H1 (cell line): ENCODE results near the gene RNU6-9. TPM values are rescaled to one million over a fixed set of nuclear protein-coding genes. Genes with fewer than 3 reads are reported as not detected.

ENCODE experiments used
- CTCF ChIA-PET: fragments of 300-600 bp; sonication (Branson Sonifier 250); formaldehyde crosslinking; loops from one replicate; lab custom pipeline; 2021; ENCODE audit not compliant: partially characterized antibody; lab: Charles Lee
- POLR2A ChIA-PET: fragments of 300-600 bp; sonication (Branson Sonifier 250); formaldehyde crosslinking; loops from one replicate; lab custom pipeline; 2021; ENCODE audit warnings: inconsistent platforms; ENCODE audit not compliant: partially characterized antibody; lab: Charles Lee
- DNase-seq, 2 experiments: peaks; one replicate each; pipeline versions ENCODE4 v3.0.0 to v3.0.0-alpha.2; 2010 to 2022; ENCODE audit warnings: low spot score in 2 of 2, low read depth in 1 of 2, mixed read lengths in 1 of 2
- FAIRE-seq: peaks from 2 replicates; lab custom pipeline; 2011; peaks lifted over from hg19 to GRCh38; lab: Jason Lieb, UNC
- H2AFZ ChIP-seq: 2 replicates; pipeline ENCODE4 v1.8.1; 2012; ENCODE audit warnings: low read length, inconsistent platforms
- H2AK5ac ChIP-seq: 2 replicates; pipeline ENCODE4 v1.6.1; 2013; ENCODE audit warnings: low read depth, low read length
- H2BK120ac ChIP-seq: replicated peaks from 2 replicates; pipeline ENCODE3; 2013; ENCODE audit warnings: low read depth, low read length, inconsistent platforms
- H2BK12ac ChIP-seq: 2 replicates; pipeline ENCODE4 v1.6.1; 2013; ENCODE audit warnings: low read depth, low read length
- H2BK15ac ChIP-seq: 2 replicates; pipeline ENCODE4 v1.6.1; 2013; ENCODE audit warnings: low read length
- H2BK20ac ChIP-seq: 2 replicates; pipeline ENCODE4 v1.6.1; 2013; ENCODE audit warnings: low read length
- H2BK5ac ChIP-seq: 2 replicates; pipeline ENCODE4 v1.6.1; 2013; ENCODE audit warnings: low read depth, low read length
- H3K14ac ChIP-seq: 2 replicates; pipeline ENCODE4 v1.6.1; 2013; ENCODE audit warnings: inconsistent platforms; ENCODE audit not compliant: insufficient read length
- H3K18ac ChIP-seq: 2 replicates; pipeline ENCODE4 v1.6.1; 2013; ENCODE audit warnings: low read length; ENCODE audit errors: extremely low read depth
- H3K23ac ChIP-seq: 2 replicates; pipeline ENCODE4 v1.6.1; 2013; ENCODE audit warnings: inconsistent platforms; ENCODE audit not compliant: insufficient read length
- H3K23me2 ChIP-seq: 2 replicates; pipeline ENCODE4 v1.6.1; 2013; ENCODE audit warnings: low read depth, low read length
- H3K27ac ChIP-seq: 2 replicates; pipeline ENCODE4 v1.6.1; 2011; ENCODE audit warnings: low read depth, low read length, inconsistent platforms
- H3K27me3 ChIP-seq, 4 experiments: replicated peaks in 1 of 4; 1 replicate in 1 of 4; 2 replicates in 3 of 4; pipeline versions ENCODE4 v1.6.1 to v1.8.1; 2011 to 2013; ENCODE audit warnings: low read length in 3 of 4, mild to moderate bottlenecking in 3 of 4, inconsistent platforms in 2 of 4, mixed read lengths in 2 of 4, moderate library complexity in 1 of 4; ENCODE audit not compliant: control insufficient read depth in 3 of 4, insufficient read depth in 3 of 4; ENCODE audit errors: extremely low read depth in 1 of 4
- H3K36me3 ChIP-seq, 4 experiments: 2 replicates each; pipeline versions ENCODE4 v1.6.1 to v1.8.1; 2011 to 2013; ENCODE audit warnings: mild to moderate bottlenecking in 4 of 4, low read length in 3 of 4, moderate library complexity in 2 of 4, control low read depth in 1 of 4, inconsistent platforms in 1 of 4; ENCODE audit not compliant: insufficient read depth in 4 of 4, control insufficient read depth in 2 of 4
- H3K4ac ChIP-seq: replicated peaks from 2 replicates; pipeline ENCODE3; 2013; ENCODE audit warnings: low read length, low read depth, mixed read lengths, inconsistent platforms; ENCODE audit not compliant: insufficient read length
- H3K4me1 ChIP-seq, 4 experiments: replicated peaks in 1 of 4; 1 replicate in 1 of 4; 2 replicates in 3 of 4; pipeline versions ENCODE4 v1.6.1 to v1.8.1; 2011 to 2013; ENCODE audit warnings: low read length in 3 of 4, inconsistent platforms in 2 of 4, mixed read lengths in 1 of 4; ENCODE audit not compliant: insufficient read depth in 4 of 4, control insufficient read depth in 3 of 4
- H3K4me2 ChIP-seq, 2 experiments: 2 replicates each; pipeline versions ENCODE4 v1.6.1 to v1.8.1; 2011 to 2013; ENCODE audit warnings: low read depth in 2 of 2, low read length in 2 of 2, control low read depth in 1 of 2, inconsistent platforms in 1 of 2, mild to moderate bottlenecking in 1 of 2; ENCODE audit not compliant: insufficient read depth in 1 of 2
- H3K4me3 ChIP-seq, 4 experiments: fragments of 200-600, 300-600 bp in 1 of 4; sonication (generic), shearing (Covaris generic), sonication (Bioruptor Twin) in 1 of 4; 2 replicates each; pipeline versions ENCODE4 v1.5.1 to v1.8.1; 2011 to 2016; ENCODE audit warnings: low read length in 4 of 4, low read depth in 3 of 4, control low read depth in 2 of 4, inconsistent platforms in 2 of 4, mild to moderate bottlenecking in 2 of 4, mixed read lengths in 1 of 4, moderate library complexity in 1 of 4; ENCODE audit not compliant: insufficient read depth in 2 of 4; ENCODE audit errors: extremely low read depth in 1 of 4
- H3K56ac ChIP-seq: replicated peaks from 2 replicates; pipeline ENCODE3; 2013; ENCODE audit warnings: low read depth, mild to moderate bottlenecking, mixed read lengths, low read length, inconsistent platforms; ENCODE audit not compliant: insufficient read length
- H3K79me1 ChIP-seq: 2 replicates; pipeline ENCODE4 v1.6.1; 2013; ENCODE audit warnings: low read depth, low read length, control low read depth
- H3K79me2 ChIP-seq, 2 experiments: 2 replicates each; pipeline versions ENCODE4 v1.6.1 to v1.8.1; 2012 to 2013; ENCODE audit warnings: low read length in 2 of 2, mild to moderate bottlenecking in 2 of 2, inconsistent platforms in 1 of 2; ENCODE audit not compliant: insufficient read depth in 2 of 2, control insufficient read depth in 1 of 2
- H3K9ac ChIP-seq, 4 experiments: replicated peaks in 1 of 4; 1 replicate in 1 of 4; 2 replicates in 3 of 4; pipeline versions ENCODE4 v1.6.1 to v1.8.1; 2011 to 2013; ENCODE audit warnings: low read depth in 3 of 4, low read length in 3 of 4, control low read depth in 2 of 4, mild to moderate bottlenecking in 2 of 4, moderate library complexity in 2 of 4, inconsistent platforms in 1 of 4; ENCODE audit errors: extremely low read depth in 1 of 4
- H3K9me3 ChIP-seq, 2 experiments: 2 replicates each; pipeline versions ENCODE4 v1.6.1 to v1.8.1; 2012 to 2013; ENCODE audit warnings: mild to moderate bottlenecking in 2 of 2, moderate library complexity in 2 of 2, control low read depth in 1 of 2, inconsistent platforms in 1 of 2, low read depth in 1 of 2, low read length in 1 of 2, mixed read lengths in 1 of 2; ENCODE audit not compliant: insufficient read depth in 2 of 2
- H4K20me1 ChIP-seq, 2 experiments: replicated peaks in 1 of 2; 2 replicates each; pipeline versions ENCODE3 to v1.8.1; 2011 to 2013; ENCODE audit warnings: inconsistent platforms in 2 of 2, low read length in 2 of 2, mild to moderate bottlenecking in 1 of 2; ENCODE audit not compliant: insufficient read depth in 2 of 2, control insufficient read depth in 1 of 2
- H4K5ac ChIP-seq: 2 replicates; pipeline ENCODE4 v1.6.1; 2013; ENCODE audit warnings: low read length, low read depth, mixed read lengths, inconsistent platforms; ENCODE audit not compliant: insufficient read length
- H4K8ac ChIP-seq: 2 replicates; pipeline ENCODE4 v1.8.0; 2013; ENCODE audit warnings: mild to moderate bottlenecking, moderate library complexity, low read length, inconsistent platforms; ENCODE audit not compliant: insufficient read depth; ENCODE audit errors: extremely low read depth
- H4K91ac ChIP-seq: replicated peaks from 2 replicates; pipeline ENCODE3; 2013; ENCODE audit warnings: low read length, mixed read lengths, inconsistent platforms; ENCODE audit not compliant: insufficient read length
- CHD2 ChIP-seq: IDR thresholded peaks from 2 replicates; pipeline ENCODE4 v1.6.1; 2012; ENCODE audit warnings: low read length, improper control_type of control experiment
- CTBP2 ChIP-seq: IDR thresholded peaks from 2 replicates; pipeline ENCODE4 v1.7.0; 2011; ENCODE audit warnings: borderline replicate concordance, mild to moderate bottlenecking, moderate library complexity, mixed read lengths, low read length; ENCODE audit not compliant: insufficient read depth, insufficient read length
- EGR1 ChIP-seq: IDR thresholded peaks from 2 replicates; pipeline ENCODE4 v1.6.1; 2011; ENCODE audit warnings: low read depth, low read length, borderline replicate concordance
- HDAC2 ChIP-seq, 2 experiments: fragments of 300-600 bp in 1 of 2; sonication (generic) in 1 of 2; IDR thresholded peaks; 2 replicates each; pipeline ENCODE4 v1.6.1; 2011 to 2012; ENCODE audit warnings: low read depth in 2 of 2, low read length in 2 of 2, mild to moderate bottlenecking in 2 of 2, moderate library complexity in 2 of 2, borderline replicate concordance in 1 of 2, inconsistent platforms in 1 of 2
- TCF12 ChIP-seq: IDR thresholded peaks from 2 replicates; pipeline ENCODE4 v1.6.1; 2011; ENCODE audit warnings: low read depth, mild to moderate bottlenecking, low read length
- WGBS, 2 experiments: shearing (Covaris generic) in 1 of 2; methylation state at CpG; one replicate each; pipeline versions ENCODE4 v1.1.6 to v1.1.7; 2013 to 2015; ENCODE audit warnings: low lambda C conversion rate in 2 of 2, mixed read lengths in 2 of 2, inconsistent platforms in 1 of 2, low coverage in 1 of 2, missing lambda C conversion rate in 1 of 2; ENCODE audit not compliant: insufficient replicate concordance in 2 of 2, insufficient coverage in 1 of 2, insufficient read length in 1 of 2; ENCODE audit errors: extremely low coverage in 1 of 2, missing lambda C conversion rate in 1 of 2; 5-methylcytosine and 5-hydroxymethylcytosine counted together
- polyA plus RNA-seq, 7 experiments: library from polyadenylated mRNA; depleted of rRNA in 3 of 7; stranded (reverse) in 5 of 7; unstranded in 2 of 7; fragments of >200 nt in 5 of 7; fragments of 200-250 nt in 2 of 7; gene quantifications; 1 replicate in 5 of 7; 2 replicates in 1 of 7; 4 replicates in 1 of 7; pipeline versions ENCODE4 v1.2.1 to v1.2.3, GENCODE V29; 2011 to 2013; ENCODE audit warnings: missing spikeins in 2 of 7, mixed read lengths in 2 of 7
- total RNA-seq: library from RNA; stranded (reverse); fragmentation: NEBNext Ultra II Directional; extraction: Animal tissue kit (Norgen Biotek cat#: 25700); gene quantifications from 2 replicates; pipeline ENCODE4 v1.2.1, GENCODE V29; 2021

Gene RNU6-9
- total and polyA plus RNA-seq, 2 of the 8 experiments (the other 6 are each of a cell fraction or from before 2014, with no cell fraction given) = not detected

GRCh38 chr19:873561-874041, 19.7 kb upstream of the RNU6-9 start:
- Histone ChIP-seq H3K4me2 (no peak overlapping the region), H4K20me1 (peaks cover 4 to 5% of the 10 kb centered on the region in 2 experiments), H2BK20ac (no peak overlapping the region), H3K23ac (no peak overlapping the region), H2AFZ (no peak overlapping the region), H3K23me2 (no peaks in the 10 kb centered on the region), H2BK12ac (peak overlapping the region; percentile 68; the same call in 1 of the 2 replicates), H2BK5ac (peak overlapping the region; percentile 56; the same call in 1 of the 2 replicates), H4K5ac (no peak overlapping the region), H2BK120ac (no peak overlapping the region), H3K79me2 (no peaks in the 10 kb centered on the region), H3K27me3 (no peaks in the 10 kb centered on the region), H3K14ac (no peak overlapping the region), H2AK5ac (no peak overlapping the region; the same call in 1 of the 2 replicates), H3K4ac (no peak overlapping the region), H3K4me3 (no peak overlapping the region), H3K79me1 (peaks cover 2% of the 10 kb centered on the region), H2BK15ac (peak overlapping the region; percentile 40; the same call in 1 of the 2 replicates), H4K8ac (no peak overlapping the region; the same call in 1 of the 2 replicates), H3K36me3 (peaks cover 0 to 12% (median 0%) of the 10 kb centered on the region in 4 experiments; a peak in 3 of 8 replicates), H3K9me3 (peaks cover 0 to 3% of the 10 kb centered on the region in 2 experiments; a peak in 1 of 4 replicates), H3K4me1 (peaks cover 0 to 12% (median 4%) of the 10 kb centered on the region in 4 experiments; a peak in 5 of 7 replicates), H3K9ac (no peak overlapping the region), H3K56ac (no peak overlapping the region), H4K91ac (no peak overlapping the region), H3K27ac (no peak overlapping the region), H3K18ac (peak overlapping the region; percentile 48; the same call in 1 of the 2 replicates)
- 92% methylated on average over 16 of the region's 22 CpGs; no CpG with 5 or more reads in 1 of the 2 experiments for WGBS, 2 experiments
- FAIRE-seq (no peak), DNase-seq (no peak)
- ChIA-PET CTCF (interaction anchor here (0.7 to 3.1 kb wide), 5 partner anchors 9 to 108 kb away, joined by 3 to 16 read pairs (median 5); no protein-coding TSS in a partner anchor), POLR2A (interaction anchor here (0.6 to 11.5 kb wide), 7 partner anchors 10 to 148 kb away, joined by 3 to 82 read pairs (median 4); partner anchors contain the start of genes ELANE, MED16, RNU6-2 and RNU6-9)
- TF ChIP-seq HDAC2 (IDR thresholded peaks at IDR 0.05; ENCODE audit: borderline replicate concordance in 1 of 2, low read depth in 2 of 2, low read length in 2 of 2) (no peak), CHD2 (no peak), CTBP2 (no peak), TCF12 (no peak), EGR1 (no peak)
